Transverse colon (tissue), 4 donors: ENCODE results near the gene KLHL1.

Experiments
- EP300 ChIP-seq: sonication (generic); formaldehyde crosslinking; IDR thresholded peaks from one replicate; pipeline ENCODE4 v1.6.1; 2017; ENCODE audit warnings: antibody characterized with exemption, low read depth
- POLR2A ChIP-seq: fragments of 450-650 bp; IDR thresholded peaks from one replicate; pipeline ENCODE4 v1.6.1; 2016; ENCODE audit warnings: antibody characterized with exemption, mild to moderate bottlenecking, moderate library complexity
- POLR2AphosphoS5 ChIP-seq, 3 donors: sonication (generic); formaldehyde crosslinking; IDR thresholded peaks; one replicate each; pipeline ENCODE4 v1.6.1; 2016; ENCODE audit warnings: antibody characterized with exemption in 3 of 3
- TF ChIP-seq, protein P1 (sequence below), 5 experiments: fragments of 200-600 bp in 3 of 5; fragments of 450-650 bp in 2 of 5; sonication (generic) in 3 of 5; IDR thresholded peaks; 1 replicate in 2 of 5; 2 replicates in 3 of 5; pipeline ENCODE4 v1.5.1; 2016 to 2017; ENCODE audit warnings: antibody characterized with exemption in 5 of 5, inconsistent platforms in 3 of 5, mild to moderate bottlenecking in 2 of 5, moderate library complexity in 1 of 5

DNA sequence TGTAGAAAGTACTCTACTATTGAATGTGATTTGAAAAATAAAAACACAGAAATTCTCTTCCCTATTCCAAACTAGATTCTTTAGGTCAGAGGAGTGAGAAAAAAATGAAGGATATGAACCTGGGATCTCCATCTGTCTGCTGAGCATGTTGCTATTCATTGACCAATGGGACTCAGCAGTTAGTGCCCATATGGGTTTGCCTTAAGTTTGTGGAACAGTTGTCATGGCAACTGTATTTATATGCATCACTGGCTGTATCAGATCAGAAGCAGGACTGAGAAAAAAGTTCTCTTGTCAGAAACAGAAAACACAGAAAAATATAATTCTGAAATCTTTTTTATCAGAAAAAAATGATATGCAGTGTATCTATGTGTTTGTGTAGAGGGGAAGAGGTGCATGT is 74.0 kb downstream of the KLHL1 start:
- TF ChIP-seq, protein P1, sequence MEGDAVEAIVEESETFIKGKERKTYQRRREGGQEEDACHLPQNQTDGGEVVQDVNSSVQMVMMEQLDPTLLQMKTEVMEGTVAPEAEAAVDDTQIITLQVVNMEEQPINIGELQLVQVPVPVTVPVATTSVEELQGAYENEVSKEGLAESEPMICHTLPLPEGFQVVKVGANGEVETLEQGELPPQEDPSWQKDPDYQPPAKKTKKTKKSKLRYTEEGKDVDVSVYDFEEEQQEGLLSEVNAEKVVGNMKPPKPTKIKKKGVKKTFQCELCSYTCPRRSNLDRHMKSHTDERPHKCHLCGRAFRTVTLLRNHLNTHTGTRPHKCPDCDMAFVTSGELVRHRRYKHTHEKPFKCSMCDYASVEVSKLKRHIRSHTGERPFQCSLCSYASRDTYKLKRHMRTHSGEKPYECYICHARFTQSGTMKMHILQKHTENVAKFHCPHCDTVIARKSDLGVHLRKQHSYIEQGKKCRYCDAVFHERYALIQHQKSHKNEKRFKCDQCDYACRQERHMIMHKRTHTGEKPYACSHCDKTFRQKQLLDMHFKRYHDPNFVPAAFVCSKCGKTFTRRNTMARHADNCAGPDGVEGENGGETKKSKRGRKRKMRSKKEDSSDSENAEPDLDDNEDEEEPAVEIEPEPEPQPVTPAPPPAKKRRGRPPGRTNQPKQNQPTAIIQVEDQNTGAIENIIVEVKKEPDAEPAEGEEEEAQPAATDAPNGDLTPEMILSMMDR (IDR thresholded peaks at IDR 0.05) = no peak
- TF ChIP-seq POLR2A (no peak), POLR2AphosphoS5 (IDR thresholded peaks at IDR 0.05) (no peak), EP300 (no peak)
